ENCODE data around the gene EGF. TPM values are rescaled to one million over a fixed set of nuclear protein-coding genes. Genes with fewer than 3 reads are reported as not detected.

The EGF gene
- total RNA-seq, 1 experiment from 2014 or later = 26.7 TPM

DNA sequence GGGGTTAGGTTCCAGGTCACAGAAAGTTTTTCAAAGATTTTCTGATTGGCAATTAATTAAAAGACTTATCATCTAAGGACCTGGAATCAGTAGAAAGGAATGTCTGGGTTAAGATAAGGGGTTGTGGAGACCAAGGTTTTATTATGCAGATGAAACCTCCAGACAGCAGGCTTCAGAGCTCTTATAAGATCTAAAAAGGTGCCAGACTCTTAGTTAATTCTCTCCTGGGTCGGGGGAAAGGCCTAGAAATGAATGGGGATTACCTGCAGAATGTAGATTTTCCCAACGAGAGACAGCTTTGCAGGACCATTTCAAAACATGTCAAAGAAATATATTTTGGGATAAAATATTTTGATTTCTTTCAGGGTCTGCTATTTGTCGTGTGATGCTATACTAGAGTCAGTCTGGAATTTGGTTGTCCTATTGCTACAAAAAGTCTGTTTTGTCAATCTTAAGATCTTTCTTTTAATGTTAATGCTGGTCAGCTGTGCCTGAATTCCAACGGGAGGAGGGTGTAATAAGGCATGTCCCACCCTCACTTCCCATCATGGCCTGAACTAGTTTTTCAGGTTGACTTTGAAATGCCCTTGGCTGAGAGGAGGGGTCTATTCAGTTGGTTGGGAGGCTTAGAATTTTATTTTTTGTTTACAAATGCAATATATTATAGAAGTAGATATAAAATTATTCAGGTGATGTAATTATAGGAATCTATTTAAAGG, 15.8 kb downstream of the EGF start:
- ChIA-PET POLR2A (ENCODE audit: low non-redundant PET) (no interaction called here), CTCF (no interaction called here)
- TF ChIP-seq, protein P1, sequence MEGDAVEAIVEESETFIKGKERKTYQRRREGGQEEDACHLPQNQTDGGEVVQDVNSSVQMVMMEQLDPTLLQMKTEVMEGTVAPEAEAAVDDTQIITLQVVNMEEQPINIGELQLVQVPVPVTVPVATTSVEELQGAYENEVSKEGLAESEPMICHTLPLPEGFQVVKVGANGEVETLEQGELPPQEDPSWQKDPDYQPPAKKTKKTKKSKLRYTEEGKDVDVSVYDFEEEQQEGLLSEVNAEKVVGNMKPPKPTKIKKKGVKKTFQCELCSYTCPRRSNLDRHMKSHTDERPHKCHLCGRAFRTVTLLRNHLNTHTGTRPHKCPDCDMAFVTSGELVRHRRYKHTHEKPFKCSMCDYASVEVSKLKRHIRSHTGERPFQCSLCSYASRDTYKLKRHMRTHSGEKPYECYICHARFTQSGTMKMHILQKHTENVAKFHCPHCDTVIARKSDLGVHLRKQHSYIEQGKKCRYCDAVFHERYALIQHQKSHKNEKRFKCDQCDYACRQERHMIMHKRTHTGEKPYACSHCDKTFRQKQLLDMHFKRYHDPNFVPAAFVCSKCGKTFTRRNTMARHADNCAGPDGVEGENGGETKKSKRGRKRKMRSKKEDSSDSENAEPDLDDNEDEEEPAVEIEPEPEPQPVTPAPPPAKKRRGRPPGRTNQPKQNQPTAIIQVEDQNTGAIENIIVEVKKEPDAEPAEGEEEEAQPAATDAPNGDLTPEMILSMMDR (conservative IDR thresholded peaks at IDR 0.05; ENCODE audit: low read depth, low read length) = no peak
- no peak for TF ChIP-seq EZH2 (IDR thresholded peaks at IDR 0.05; ENCODE audit: borderline replicate concordance, low read depth, low read length, poor library complexity, severe bottlenecking)
- Histone ChIP-seq H3K4me1 (ENCODE audit: insufficient read depth, low read length, poor library complexity, severe bottlenecking) (peaks cover 6% of the 10 kb centered on the region), H3K9me3 (ENCODE audit: low read depth, low read length, poor library complexity, severe bottlenecking) (no peaks in the 10 kb centered on the region), H3K27me3 (replicated peaks; ENCODE audit: insufficient read depth, low read depth, low read length, poor library complexity) (no peaks in the 10 kb centered on the region), H3K36me3 (ENCODE audit: insufficient read depth, low read length, poor library complexity, severe bottlenecking) (peaks cover 5% of the 10 kb centered on the region), H3K4me3 (ENCODE audit: low read depth, low read length, poor library complexity, severe bottlenecking) (no peak overlapping the region), H3K27ac (ENCODE audit: low read depth, low read length, poor library complexity, severe bottlenecking) (no peak overlapping the region)
- no peak for DNase-seq (ENCODE audit: low spot score)
- intact Hi-C loops (cut with micrococcal nuclease; ENCODE audit: unreplicated experiment) = no loop called here
- no TSS peak for BruUV-seq (replicated peaks)

DNA sequence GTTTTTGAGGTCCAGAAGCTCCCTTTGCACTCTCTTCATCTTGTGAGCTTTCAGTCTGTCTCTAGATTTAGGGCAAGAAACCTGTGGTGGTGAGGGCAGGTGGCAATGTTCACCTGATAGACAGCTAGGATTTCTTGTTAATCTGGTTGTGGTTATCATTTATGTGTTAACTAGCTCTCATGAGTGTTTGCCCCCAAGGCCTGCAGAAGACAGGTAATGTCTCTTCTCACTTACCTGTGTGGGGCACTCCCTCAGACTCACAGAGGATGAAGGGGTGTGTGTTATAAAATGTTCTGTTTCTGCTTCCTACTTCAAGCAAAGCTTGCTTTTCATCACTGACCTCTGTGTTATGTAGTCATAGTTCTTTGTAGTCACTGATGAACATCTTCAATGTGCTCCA, 17.8 kb downstream of the EGF start:
- Histone ChIP-seq H3K4me3 (ENCODE audit: low read depth, low read length, poor library complexity, severe bottlenecking) (no peak overlapping the region), H3K27me3 (replicated peaks; ENCODE audit: insufficient read depth, low read depth, low read length, poor library complexity) (no peaks in the 10 kb centered on the region), H3K9me3 (ENCODE audit: low read depth, low read length, poor library complexity, severe bottlenecking) (no peaks in the 10 kb centered on the region), H3K27ac (ENCODE audit: low read depth, low read length, poor library complexity, severe bottlenecking) (no peak overlapping the region), H3K36me3 (ENCODE audit: insufficient read depth, low read length, poor library complexity, severe bottlenecking) (no peaks in the 10 kb centered on the region), H3K4me1 (ENCODE audit: insufficient read depth, low read length, poor library complexity, severe bottlenecking) (peaks cover 6% of the 10 kb centered on the region)
- ChIA-PET POLR2A (ENCODE audit: low non-redundant PET) (no interaction called here), CTCF (no interaction called here)
- BruUV-seq (replicated peaks) = no TSS peak
- TF ChIP-seq, protein P1 (conservative IDR thresholded peaks at IDR 0.05; ENCODE audit: low read depth, low read length) = no peak
- TF ChIP-seq EZH2 (IDR thresholded peaks at IDR 0.05; ENCODE audit: borderline replicate concordance, low read depth, low read length, poor library complexity, severe bottlenecking) = no peak
- no peak for DNase-seq (ENCODE audit: low spot score)
- intact Hi-C loops (cut with micrococcal nuclease; ENCODE audit: unreplicated experiment) = no loop called here

DNA sequence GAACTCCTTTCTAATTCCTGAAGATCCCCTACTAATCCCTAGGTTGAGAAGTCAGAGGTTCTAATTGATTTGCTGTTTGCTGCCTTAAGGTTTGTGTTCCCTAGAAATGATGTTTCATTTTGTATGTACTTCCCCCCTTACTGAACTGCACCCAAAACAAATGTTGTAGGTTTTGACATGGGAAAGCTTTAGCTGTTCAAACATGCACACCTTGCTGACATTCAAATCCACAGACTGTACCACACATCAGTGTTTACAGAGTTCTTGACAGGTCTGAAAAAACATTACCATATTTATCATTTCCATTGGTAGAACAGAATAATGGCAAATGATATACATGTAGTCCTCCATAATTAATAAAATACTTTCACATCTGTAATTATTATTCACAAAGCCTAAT, 18.2 kb downstream of the EGF start:
- POLR2A ChIA-PET (ENCODE audit: low non-redundant PET) = no interaction called here
- H3K27ac ChIP-seq (ENCODE audit: low read depth, low read length, poor library complexity, severe bottlenecking) = no peak overlapping the region
- TF ChIP-seq, protein P1 (conservative IDR thresholded peaks at IDR 0.05; ENCODE audit: low read depth, low read length) = no peak
- TF ChIP-seq EZH2 (IDR thresholded peaks at IDR 0.05; ENCODE audit: borderline replicate concordance, low read depth, low read length, poor library complexity, severe bottlenecking) = no peak
- CTCF ChIA-PET = no interaction called here
- H3K9me3 ChIP-seq (ENCODE audit: low read depth, low read length, poor library complexity, severe bottlenecking) = no peaks in the 10 kb centered on the region
- intact Hi-C loops (cut with micrococcal nuclease; ENCODE audit: unreplicated experiment) = no loop called here
- no peaks in the 10 kb centered on the region for H3K36me3 ChIP-seq (ENCODE audit: insufficient read depth, low read length, poor library complexity, severe bottlenecking)
- H3K27me3 ChIP-seq (replicated peaks; ENCODE audit: insufficient read depth, low read depth, low read length, poor library complexity) = no peaks in the 10 kb centered on the region
- H3K4me3 ChIP-seq (ENCODE audit: low read depth, low read length, poor library complexity, severe bottlenecking) = no peak overlapping the region
- BruUV-seq (replicated peaks) = no TSS peak
- DNase-seq (ENCODE audit: low spot score) = no peak
- peaks cover 6% of the 10 kb centered on the region for H3K4me1 ChIP-seq (ENCODE audit: insufficient read depth, low read length, poor library complexity, severe bottlenecking)

Data from A673 (cell line).